ENCODE results near the gene TJP2. TPM values are rescaled to one million over a fixed set of nuclear protein-coding genes. Genes with fewer than 3 reads are reported as not detected.

Gene TJP2
- total and polyA plus RNA-seq, 2 of the 4 experiments (the other 2 are of a cell fraction) = 38.3 to 49.3 TPM

GRCh38 chr9:69261636-69262035 is 87.6 kb downstream of the TJP2 start:
- intact Hi-C loops (cut with micrococcal nuclease) (no loop called here), dilution Hi-C loops (cut with HindIII; ENCODE audit: low sequenced_read_pairs, unreplicated experiment) (no loop called here), in situ Hi-C loops (cut with MboI; ENCODE audit: low sequenced_read_pairs) (loop anchor here (25.0 kb wide), 1 partner anchor 101 kb away; no protein-coding TSS in a partner anchor)
- no peaks in the 10 kb centered on the region for H4K20me1 ChIP-seq (ENCODE audit: insufficient read depth, low read length)
- H3K79me1 ChIP-seq (ENCODE audit: low read depth in 1 of 2, low read length in 2 of 2) = no peaks in the 10 kb centered on the region
- no peak overlapping the region for H2AFZ ChIP-seq (replicated peaks; ENCODE audit: low read length, poor library complexity)
- H3K18ac ChIP-seq (ENCODE audit: low read depth, low read length) = no peak overlapping the region
- no peak overlapping the region for H4K91ac ChIP-seq (ENCODE audit: insufficient read depth, low read depth, low read length)
- H3K56ac ChIP-seq (ENCODE audit: extremely low read depth, insufficient read depth, low read length) = no peak overlapping the region
- no peak overlapping the region for H3K9ac ChIP-seq (ENCODE audit: low read depth, low read length)
- CTCF ChIA-PET = no interaction called here
- WGBS, 2 experiments (ENCODE audit: extremely low coverage in 2 of 2, insufficient read length in 1 of 2) = no CpG with 5 or more reads among the region's 3 CpGs
- no peak; the same call in 1 of the 2 replicates for ATAC-seq (ENCODE audit: low read depth)
- no peak for TF ChIP-seq MXI1 (IDR thresholded peaks at IDR 0.05; ENCODE audit: borderline replicate concordance, low read depth, low read length)
- TF ChIP-seq POLR2A (IDR thresholded peaks at IDR 0.05; ENCODE audit: low read depth, low read length) = no peak
- no peak for TF ChIP-seq SMC3 (IDR thresholded peaks at IDR 0.05; ENCODE audit: low read depth, low read length)
- no peak for TF ChIP-seq NFE2L2 (IDR thresholded peaks at IDR 0.05; ENCODE audit: low read depth, low read length)
- TF ChIP-seq ELK1 (IDR thresholded peaks at IDR 0.05; ENCODE audit: borderline replicate concordance, low read depth, low read length) = no peak
- no peak for TF ChIP-seq BHLHE40 (IDR thresholded peaks at IDR 0.05; ENCODE audit: low read depth, low read length)
- no peak for TF ChIP-seq RCOR1 (IDR thresholded peaks at IDR 0.05; ENCODE audit: insufficient replicate concordance, low read length)
- TF ChIP-seq, protein P1, sequence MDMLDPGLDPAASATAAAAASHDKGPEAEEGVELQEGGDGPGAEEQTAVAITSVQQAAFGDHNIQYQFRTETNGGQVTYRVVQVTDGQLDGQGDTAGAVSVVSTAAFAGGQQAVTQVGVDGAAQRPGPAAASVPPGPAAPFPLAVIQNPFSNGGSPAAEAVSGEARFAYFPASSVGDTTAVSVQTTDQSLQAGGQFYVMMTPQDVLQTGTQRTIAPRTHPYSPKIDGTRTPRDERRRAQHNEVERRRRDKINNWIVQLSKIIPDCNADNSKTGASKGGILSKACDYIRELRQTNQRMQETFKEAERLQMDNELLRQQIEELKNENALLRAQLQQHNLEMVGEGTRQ (IDR thresholded peaks at IDR 0.05; ENCODE audit: low read depth, low read length) = no peak
- TF ChIP-seq MAZ (IDR thresholded peaks at IDR 0.05; ENCODE audit: borderline replicate concordance, low read depth, low read length) = no peak
- no peak for TF ChIP-seq FOS (IDR thresholded peaks at IDR 0.05; ENCODE audit: low read depth, low read length)
- TF ChIP-seq CTCF (conservative IDR thresholded peaks at IDR 0.05; ENCODE audit: low read depth, low read length) = no peak
- TF ChIP-seq RAD21 (IDR thresholded peaks at IDR 0.05; ENCODE audit: low read length) = no peak
- TF ChIP-seq MAFK (IDR thresholded peaks at IDR 0.05; ENCODE audit: low read depth, low read length) = no peak
- no peak for TF ChIP-seq CEBPB (IDR thresholded peaks at IDR 0.05; ENCODE audit: low read depth, low read length)
- no peak for TF ChIP-seq RFX5 (IDR thresholded peaks at IDR 0.05; ENCODE audit: low read depth, low read length)
- no peak overlapping the region for H3K4me3 ChIP-seq (ENCODE audit: insufficient read depth, low read depth, low read length)
- H3K27ac ChIP-seq (ENCODE audit: insufficient read depth, low read length) = no peak overlapping the region
- H3K23ac ChIP-seq (ENCODE audit: low read depth, low read length) = no peak overlapping the region
- H3K9me3 ChIP-seq (ENCODE audit: control insufficient read depth, insufficient read depth, low read length) = no peaks in the 10 kb centered on the region
- 0 out of 2 replicates have a peak, but pooled peaks cover 2% of the 10 kb centered on the region for H3K9me1 ChIP-seq (ENCODE audit: insufficient read depth, low read length)
- H4K5ac ChIP-seq (ENCODE audit: low read depth, low read length) = no peak overlapping the region
- no peaks in the 10 kb centered on the region; the same call in 1 of the 2 replicates for H3K4me1 ChIP-seq (ENCODE audit: control insufficient read depth, insufficient read depth, low read length)
- H3K14ac ChIP-seq (replicated peaks; ENCODE audit: low read depth, low read length) = no peak overlapping the region
- H2BK5ac ChIP-seq (ENCODE audit: low read depth, low read length, poor library complexity, severe bottlenecking) = no peak overlapping the region
- DNase-seq = no peak
- no TSS peak for BruUV-seq (replicated peaks)
- no peak overlapping the region for H2AK5ac ChIP-seq (ENCODE audit: low read depth, low read length)
- H2BK15ac ChIP-seq (ENCODE audit: low read depth, low read length) = no peak overlapping the region
- no peak overlapping the region for H2AK9ac ChIP-seq (replicated peaks; ENCODE audit: low read depth, low read length, poor library complexity)
- POLR2A ChIA-PET (ENCODE audit: unreplicated experiment) = no interaction called here
- H3K4ac ChIP-seq (ENCODE audit: low read depth, low read length) = no peak overlapping the region
- no peaks in the 10 kb centered on the region for H3K27me3 ChIP-seq (ENCODE audit: control insufficient read depth, insufficient read depth, low read length)
- H3K36me3 ChIP-seq (ENCODE audit: control insufficient read depth, insufficient read depth, low read length) = peaks cover 1% of the 10 kb centered on the region; the same call in 1 of the 2 replicates
- H2BK120ac ChIP-seq (ENCODE audit: low read depth, low read length) = no peak overlapping the region
- H2BK20ac ChIP-seq (ENCODE audit: low read depth, low read length) = no peak overlapping the region
- no peak overlapping the region for H4K8ac ChIP-seq (ENCODE audit: low read depth in 2 of 2, low read length in 2 of 2)
- H3K4me2 ChIP-seq (ENCODE audit: low read depth, low read length) = no peak overlapping the region
